ENCODE data around the gene NFE2L2.

Gene NFE2L2

GRCh38 chr2:177291701-177292100 is 27.2 kb upstream of the NFE2L2 start:
- H3K9me3 ChIP-seq (ENCODE audit: insufficient read depth, low read depth, low read length): no peaks in the 10 kb centered on the region
- no peak overlapping the region for H3K27ac ChIP-seq (ENCODE audit: low read length)
- H3K4me3 ChIP-seq (ENCODE audit: low read length): no peak overlapping the region
- no peak overlapping the region for H3K9ac ChIP-seq (ENCODE audit: low read depth, low read length)
- no peaks in the 10 kb centered on the region for H3K4me1 ChIP-seq (ENCODE audit: insufficient read depth, low read length)
- H3K36me3 ChIP-seq (ENCODE audit: insufficient read depth, low read depth, low read length): no peaks in the 10 kb centered on the region
- no peaks in the 10 kb centered on the region for H3K27me3 ChIP-seq (ENCODE audit: insufficient read depth, low read length)

GRCh38 chr2:177289824-177290628 is 25.5 kb upstream of the NFE2L2 start:
- Histone ChIP-seq H3K4me3 (ENCODE audit: low read length) (no peak overlapping the region), H3K36me3 (ENCODE audit: insufficient read depth, low read depth, low read length) (no peaks in the 10 kb centered on the region), H3K9me3 (ENCODE audit: insufficient read depth, low read depth, low read length) (no peaks in the 10 kb centered on the region), H3K27ac (ENCODE audit: low read length) (no peak overlapping the region), H3K27me3 (ENCODE audit: insufficient read depth, low read length) (no peaks in the 10 kb centered on the region), H3K9ac (ENCODE audit: low read depth, low read length) (no peak overlapping the region), H3K4me1 (ENCODE audit: insufficient read depth, low read length) (no peaks in the 10 kb centered on the region)

- H3K27me3 ChIP-seq (ENCODE audit: insufficient read depth, low read length): no peaks in the 10 kb centered on the region
- H3K36me3 ChIP-seq (ENCODE audit: insufficient read depth, low read depth, low read length): no peaks in the 10 kb centered on the region
- H3K9me3 ChIP-seq (ENCODE audit: insufficient read depth, low read depth, low read length): no peaks in the 10 kb centered on the region
- no peak overlapping the region for H3K9ac ChIP-seq (ENCODE audit: low read depth, low read length)
- no peak overlapping the region for H3K4me3 ChIP-seq (ENCODE audit: low read length)
- H3K27ac ChIP-seq (ENCODE audit: low read length): no peak overlapping the region
- H3K4me1 ChIP-seq (ENCODE audit: insufficient read depth, low read length): no peaks in the 10 kb centered on the region
Observed at GRCh38 chr2:177287814-177288213, 23.3 kb upstream of the NFE2L2 start.

GRCh38 chr2:177285892-177286715 is 21.6 kb upstream of the NFE2L2 start:
- H3K9me3 ChIP-seq (ENCODE audit: insufficient read depth, low read depth, low read length): no peaks in the 10 kb centered on the region
- H3K4me1 ChIP-seq (ENCODE audit: insufficient read depth, low read length): no peaks in the 10 kb centered on the region
- H3K27ac ChIP-seq (ENCODE audit: low read length): no peak overlapping the region

GRCh38 chr2:177284531-177284930 is 20.0 kb upstream of the NFE2L2 start:
- H3K4me3 ChIP-seq (ENCODE audit: low read length): no peak overlapping the region
- H3K36me3 ChIP-seq (ENCODE audit: insufficient read depth, low read depth, low read length): no peaks in the 10 kb centered on the region
- H3K4me1 ChIP-seq (ENCODE audit: insufficient read depth, low read length): no peaks in the 10 kb centered on the region
- H3K9ac ChIP-seq (ENCODE audit: low read depth, low read length): no peak overlapping the region
- H3K27ac ChIP-seq (ENCODE audit: low read length): no peak overlapping the region
- no peaks in the 10 kb centered on the region for H3K9me3 ChIP-seq (ENCODE audit: insufficient read depth, low read depth, low read length)
- H3K27me3 ChIP-seq (ENCODE audit: insufficient read depth, low read length): no peaks in the 10 kb centered on the region

More at GRCh38 chr2:177285892-177286715, 21.6 kb upstream of the NFE2L2 start:
- Histone ChIP-seq H3K4me3 (ENCODE audit: low read length) (no peak overlapping the region), H3K36me3 (ENCODE audit: insufficient read depth, low read depth, low read length) (no peaks in the 10 kb centered on the region), H3K27me3 (ENCODE audit: insufficient read depth, low read length) (no peaks in the 10 kb centered on the region), H3K9ac (ENCODE audit: low read depth, low read length) (no peak overlapping the region)

- Histone ChIP-seq H3K27ac (ENCODE audit: low read length) (no peak overlapping the region), H3K9me3 (ENCODE audit: insufficient read depth, low read depth, low read length) (no peaks in the 10 kb centered on the region), H3K4me1 (ENCODE audit: insufficient read depth, low read length) (no peaks in the 10 kb centered on the region), H3K36me3 (ENCODE audit: insufficient read depth, low read depth, low read length) (no peaks in the 10 kb centered on the region), H3K4me3 (ENCODE audit: low read length) (no peak overlapping the region), H3K27me3 (ENCODE audit: insufficient read depth, low read length) (no peaks in the 10 kb centered on the region), H3K9ac (ENCODE audit: low read depth, low read length) (no peak overlapping the region; the same call in 1 of the 2 replicates)
Observed at GRCh38 chr2:177283906-177284305, 19.4 kb upstream of the NFE2L2 start.

GRCh38 chr2:177282787-177283572 is 18.5 kb upstream of the NFE2L2 start:
- H3K9me3 ChIP-seq (ENCODE audit: insufficient read depth, low read depth, low read length): no peaks in the 10 kb centered on the region
- no peak overlapping the region for H3K9ac ChIP-seq (ENCODE audit: low read depth, low read length)
- no peaks in the 10 kb centered on the region for H3K27me3 ChIP-seq (ENCODE audit: insufficient read depth, low read length)
- no peak overlapping the region for H3K4me3 ChIP-seq (ENCODE audit: low read length)
- H3K4me1 ChIP-seq (ENCODE audit: insufficient read depth, low read length): no peaks in the 10 kb centered on the region
- no peaks in the 10 kb centered on the region for H3K36me3 ChIP-seq (ENCODE audit: insufficient read depth, low read depth, low read length)
- no peak overlapping the region for H3K27ac ChIP-seq (ENCODE audit: low read length)

- no peak overlapping the region for H3K9ac ChIP-seq (ENCODE audit: low read depth, low read length)
- H3K4me1 ChIP-seq (ENCODE audit: insufficient read depth, low read length): no peaks in the 10 kb centered on the region
- H3K27ac ChIP-seq (ENCODE audit: low read length): no peak overlapping the region
- no peaks in the 10 kb centered on the region for H3K9me3 ChIP-seq (ENCODE audit: insufficient read depth, low read depth, low read length)
- no peaks in the 10 kb centered on the region for H3K27me3 ChIP-seq (ENCODE audit: insufficient read depth, low read length)
- no peak overlapping the region for H3K4me3 ChIP-seq (ENCODE audit: low read length)
- no peaks in the 10 kb centered on the region for H3K36me3 ChIP-seq (ENCODE audit: insufficient read depth, low read depth, low read length)
Observed at GRCh38 chr2:177282181-177282641, 17.7 kb upstream of the NFE2L2 start.

GRCh38 chr2:177281400-177282180 is 17.1 kb upstream of the NFE2L2 start:
- no peak overlapping the region for H3K27ac ChIP-seq (ENCODE audit: low read length)
- no peaks in the 10 kb centered on the region for H3K4me1 ChIP-seq (ENCODE audit: insufficient read depth, low read length)
- H3K27me3 ChIP-seq (ENCODE audit: insufficient read depth, low read length): no peaks in the 10 kb centered on the region
- H3K36me3 ChIP-seq (ENCODE audit: insufficient read depth, low read depth, low read length): no peaks in the 10 kb centered on the region
- no peak overlapping the region for H3K4me3 ChIP-seq (ENCODE audit: low read length)
- H3K9ac ChIP-seq (ENCODE audit: low read depth, low read length): no peak overlapping the region
- no peaks in the 10 kb centered on the region for H3K9me3 ChIP-seq (ENCODE audit: insufficient read depth, low read depth, low read length)

- H3K4me3 ChIP-seq (ENCODE audit: low read length): no peak overlapping the region
- H3K9ac ChIP-seq (ENCODE audit: low read depth, low read length): no peak overlapping the region
- H3K36me3 ChIP-seq (ENCODE audit: insufficient read depth, low read depth, low read length): no peaks in the 10 kb centered on the region
- no peaks in the 10 kb centered on the region for H3K4me1 ChIP-seq (ENCODE audit: insufficient read depth, low read length)
- no peak overlapping the region for H3K27ac ChIP-seq (ENCODE audit: low read length)
- H3K27me3 ChIP-seq (ENCODE audit: insufficient read depth, low read length): no peaks in the 10 kb centered on the region
- H3K9me3 ChIP-seq (ENCODE audit: insufficient read depth, low read depth, low read length): no peaks in the 10 kb centered on the region
Observed at GRCh38 chr2:177279847-177280246, 15.3 kb upstream of the NFE2L2 start.

GRCh38 chr2:177275743-177276055 is 11.2 kb upstream of the NFE2L2 start:
- Histone ChIP-seq H3K4me3 (ENCODE audit: low read length) (no peak overlapping the region), H3K9me3 (ENCODE audit: insufficient read depth, low read depth, low read length) (no peaks in the 10 kb centered on the region), H3K27me3 (ENCODE audit: insufficient read depth, low read length) (no peaks in the 10 kb centered on the region), H3K9ac (ENCODE audit: low read depth, low read length) (no peak overlapping the region), H3K36me3 (ENCODE audit: insufficient read depth, low read depth, low read length) (no peaks in the 10 kb centered on the region), H3K4me1 (ENCODE audit: insufficient read depth, low read length) (peaks cover 6% of the 10 kb centered on the region; the same call in 1 of the 2 replicates), H3K27ac (ENCODE audit: low read length) (no peak overlapping the region)

Data from iPS-20b (cell line).